ENCODE results near the gene USP12. TPM values are rescaled to one million over a fixed set of nuclear protein-coding genes. Genes with fewer than 3 reads are reported as not detected.
"Not testable (repeated sequence)": the region's sequence is repeated elsewhere in the genome, so short reads cannot be mapped to it uniquely, and the experiment has no call there.

Gene USP12
- total RNA-seq, 1 donor from 2014 or later: 36.7 TPM

DNA sequence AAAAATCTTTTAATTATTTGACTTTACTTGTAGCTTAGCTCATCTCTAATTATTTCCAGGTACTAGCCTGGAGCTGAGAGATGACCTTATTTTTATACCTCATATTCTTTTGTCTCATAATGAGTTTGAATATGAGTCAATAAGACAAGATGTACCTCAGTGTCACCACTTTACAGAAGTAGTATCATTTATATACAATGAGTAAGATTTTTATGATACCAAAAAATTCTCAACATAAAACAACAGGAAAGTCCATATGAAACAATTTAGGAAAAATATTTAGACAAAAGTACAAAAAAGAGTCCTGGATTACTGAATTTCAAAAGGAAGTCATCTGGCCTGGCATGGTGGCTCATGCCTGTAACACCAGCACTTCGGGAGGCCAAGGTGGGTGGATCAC lies 21.4 kb upstream of the USP12 start:
- H3K9me3 ChIP-seq: no peaks in the 10 kb centered on the region
- H3K4me1 ChIP-seq: no peaks in the 10 kb centered on the region
- H3K36me3 ChIP-seq: no peaks in the 10 kb centered on the region
- DNase-seq (no peak), ATAC-seq (no peak)
- intact Hi-C loops (cut with DNase I): no loop called here
- TF ChIP-seq, protein P1, sequence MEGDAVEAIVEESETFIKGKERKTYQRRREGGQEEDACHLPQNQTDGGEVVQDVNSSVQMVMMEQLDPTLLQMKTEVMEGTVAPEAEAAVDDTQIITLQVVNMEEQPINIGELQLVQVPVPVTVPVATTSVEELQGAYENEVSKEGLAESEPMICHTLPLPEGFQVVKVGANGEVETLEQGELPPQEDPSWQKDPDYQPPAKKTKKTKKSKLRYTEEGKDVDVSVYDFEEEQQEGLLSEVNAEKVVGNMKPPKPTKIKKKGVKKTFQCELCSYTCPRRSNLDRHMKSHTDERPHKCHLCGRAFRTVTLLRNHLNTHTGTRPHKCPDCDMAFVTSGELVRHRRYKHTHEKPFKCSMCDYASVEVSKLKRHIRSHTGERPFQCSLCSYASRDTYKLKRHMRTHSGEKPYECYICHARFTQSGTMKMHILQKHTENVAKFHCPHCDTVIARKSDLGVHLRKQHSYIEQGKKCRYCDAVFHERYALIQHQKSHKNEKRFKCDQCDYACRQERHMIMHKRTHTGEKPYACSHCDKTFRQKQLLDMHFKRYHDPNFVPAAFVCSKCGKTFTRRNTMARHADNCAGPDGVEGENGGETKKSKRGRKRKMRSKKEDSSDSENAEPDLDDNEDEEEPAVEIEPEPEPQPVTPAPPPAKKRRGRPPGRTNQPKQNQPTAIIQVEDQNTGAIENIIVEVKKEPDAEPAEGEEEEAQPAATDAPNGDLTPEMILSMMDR (IDR thresholded peaks at IDR 0.05): no peak
- H3K4me3 ChIP-seq: no peak overlapping the region
- no peaks in the 10 kb centered on the region for H3K27me3 ChIP-seq (ENCODE audit: low read depth)
- no peak overlapping the region for H3K27ac ChIP-seq

DNA sequence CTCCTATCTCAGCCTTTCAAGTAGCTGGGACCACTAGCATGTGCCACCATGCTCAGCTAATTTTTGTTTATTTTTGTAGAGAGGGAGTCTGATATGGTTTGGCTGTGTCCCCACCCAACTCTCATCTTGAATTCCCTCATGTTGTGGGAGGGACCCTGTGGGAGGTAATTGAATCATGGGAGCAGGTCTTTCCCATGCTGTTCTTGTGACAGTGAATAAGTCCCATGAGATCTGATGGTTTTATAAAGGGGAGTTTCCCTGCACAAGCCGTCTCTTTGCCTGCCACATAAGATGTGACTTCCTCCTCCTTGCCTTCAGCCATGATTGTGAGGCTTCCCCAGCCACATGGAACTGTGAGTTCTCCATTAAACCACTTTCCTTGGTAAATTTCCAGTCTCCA lies 20.8 kb upstream of the USP12 start:
- not testable (repeated sequence) for ATAC-seq, DNase-seq

DNA sequence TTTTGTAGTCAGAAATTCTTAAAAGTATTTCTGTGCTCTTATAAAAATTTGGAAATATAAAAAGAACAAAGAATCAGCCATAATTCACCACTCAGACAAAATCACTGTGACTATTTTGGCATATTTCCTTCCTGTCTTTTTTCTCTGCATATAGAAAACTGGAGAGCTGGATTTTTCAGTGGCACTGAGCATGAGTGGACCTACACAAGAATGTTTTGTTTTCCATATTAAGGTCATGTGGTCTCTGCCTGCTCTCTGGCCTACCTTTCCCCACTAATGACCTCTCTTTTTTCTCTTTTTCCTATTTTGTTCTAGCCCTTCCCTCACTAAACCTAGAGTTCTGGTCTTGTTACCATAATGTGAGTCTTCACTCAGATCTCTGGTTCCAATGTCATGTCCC lies 17.6 kb upstream of the USP12 start:
- TF ChIP-seq, protein P1 (IDR thresholded peaks at IDR 0.05): no peak
- intact Hi-C loops (cut with DNase I): no loop called here
- Histone ChIP-seq H3K9me3 (no peaks in the 10 kb centered on the region), H3K27ac (no peak overlapping the region), H3K4me1 (no peaks in the 10 kb centered on the region), H3K36me3 (no peaks in the 10 kb centered on the region), H3K27me3 (ENCODE audit: low read depth) (no peaks in the 10 kb centered on the region), H3K4me3 (no peak overlapping the region)
- no peak for ATAC-seq
- no peak for DNase-seq

More for the DNA sequence above, 20.8 kb upstream of the USP12 start:
- intact Hi-C loops (cut with DNase I); H3K9me3 ChIP-seq; H3K27ac ChIP-seq; H3K4me3 ChIP-seq; H3K27me3 ChIP-seq (ENCODE audit: low read depth); H3K4me1 ChIP-seq; H3K36me3 ChIP-seq: not testable (repeated sequence)

GRCh38 chr13:27188239-27188638 lies 16.6 kb upstream of the USP12 start:
- no peaks in the 10 kb centered on the region for H3K4me1 ChIP-seq
- H3K27ac ChIP-seq: no peak overlapping the region
- intact Hi-C loops (cut with DNase I): no loop called here
- TF ChIP-seq, protein P1 (IDR thresholded peaks at IDR 0.05): no peak
- no peaks in the 10 kb centered on the region for H3K27me3 ChIP-seq (ENCODE audit: low read depth)
- H3K9me3 ChIP-seq: no peaks in the 10 kb centered on the region
- no peak for DNase-seq
- no peak for ATAC-seq
- H3K4me3 ChIP-seq: no peak overlapping the region
- no peaks in the 10 kb centered on the region for H3K36me3 ChIP-seq

DNA sequence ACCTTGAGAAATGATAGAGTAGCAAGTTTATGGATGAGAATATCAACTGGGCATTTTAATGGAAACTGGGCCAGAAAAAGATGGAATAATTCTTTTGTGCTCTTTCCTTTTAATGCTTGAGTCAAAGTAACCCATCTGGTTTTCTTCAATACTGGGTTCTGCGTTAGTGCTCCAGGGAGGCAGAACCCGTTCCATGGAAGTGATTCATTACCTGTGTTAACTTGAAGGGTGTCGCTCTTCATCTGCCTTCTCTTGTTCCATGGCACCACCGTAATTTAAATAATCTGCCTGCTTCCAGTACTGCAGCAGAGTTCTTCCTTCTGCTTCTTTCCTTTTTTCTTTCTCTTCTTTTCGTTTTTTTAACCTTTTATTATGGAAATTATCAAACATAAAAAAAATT lies 14.7 kb upstream of the USP12 start:
- Histone ChIP-seq H3K27me3 (ENCODE audit: low read depth) (no peaks in the 10 kb centered on the region), H3K9me3 (no peaks in the 10 kb centered on the region), H3K4me1 (no peaks in the 10 kb centered on the region), H3K27ac (no peak overlapping the region), H3K36me3 (no peaks in the 10 kb centered on the region), H3K4me3 (no peak overlapping the region)
- TF ChIP-seq, protein P1 (IDR thresholded peaks at IDR 0.05): no peak
- DNase-seq: no peak
- intact Hi-C loops (cut with DNase I): no loop called here
- no peak for ATAC-seq

- Histone ChIP-seq H3K27me3 (ENCODE audit: low read depth) (no peaks in the 10 kb centered on the region), H3K4me1 (no peaks in the 10 kb centered on the region), H3K9me3 (no peaks in the 10 kb centered on the region), H3K4me3 (no peak overlapping the region), H3K27ac (no peak overlapping the region), H3K36me3 (no peaks in the 10 kb centered on the region)
- intact Hi-C loops (cut with DNase I): no loop called here
- DNase-seq (no peak), ATAC-seq (peak; percentile 12 to 32)
- TF ChIP-seq, protein P1 (IDR thresholded peaks at IDR 0.05): no peak
These were observed 12.0 kb upstream of the USP12 start for GRCh38 chr13:27183561-27184147.
